HepG2 (cell line): ENCODE results near the gene AGAP3. TPM values are rescaled to one million over a fixed set of nuclear protein-coding genes. Genes with fewer than 3 reads are reported as not detected.

Experiments
- ATAC-seq: fragments of 200-7000 bp; cut with Tn5 transposase; 3 replicates; pipeline ENCODE4 v1.9.1; 2020; ENCODE audit warnings: mild to moderate bottlenecking, moderate library complexity
- BruUV-seq: library from RNA; stranded (reverse); fragments of 400-500 nt; replicated peaks from 2 replicates; lab custom pipeline; 2021; lab: Mats Ljungman, UMichigan
- CTCF ChIA-PET: fragments of 300-600 bp; formaldehyde crosslinking; extraction: SDS; loops from one replicate; lab custom pipeline; 2021; ENCODE audit warnings: low total read pairs, inconsistent platforms, low intra/inter-chr PET ratio; lab: Yijun Ruan, JAX
- POLR2A ChIA-PET: fragments of 350-600 bp; sonication (Branson Sonifier 250); formaldehyde crosslinking; loops from one replicate; lab custom pipeline; 2020; ENCODE audit warnings: antibody characterized with exemption, inconsistent platforms; lab: Yijun Ruan, JAX
- DNase-seq: peaks from one replicate; pipeline ENCODE4 v3.0.0-alpha.2; 2015; ENCODE audit warnings: low spot score
- FAIRE-seq: peaks from 3 replicates; lab custom pipeline; 2011; peaks lifted over from hg19 to GRCh38; lab: Jason Lieb, UNC
- H2AFZ ChIP-seq: one replicate; pipeline ENCODE4 v1.6.1; 2011; ENCODE audit warnings: low read length, inconsistent platforms
- H3K27ac ChIP-seq: fragments of 300-600 bp; 3 replicates; pipeline ENCODE4 v1.8.0; 2011; ENCODE audit warnings: mixed run types, mild to moderate bottlenecking, mixed read lengths, low read length, inconsistent platforms; ENCODE audit not compliant: insufficient read depth; ENCODE audit errors: extremely low read length
- H3K27me3 ChIP-seq, 2 experiments: fragments of 200-600 bp in 1 of 2; 2 replicates in 1 of 2; 3 replicates in 1 of 2; pipeline versions ENCODE4 v1.6.0 to v1.8.0; 2011; ENCODE audit warnings: low read length in 2 of 2, mild to moderate bottlenecking in 2 of 2, moderate library complexity in 2 of 2, inconsistent platforms in 1 of 2; ENCODE audit not compliant: insufficient read depth in 2 of 2, control insufficient read depth in 1 of 2
- H3K36me3 ChIP-seq, 2 experiments: fragments of 200-600 bp in 1 of 2; replicated peaks in 1 of 2; 2 replicates in 1 of 2; 3 replicates in 1 of 2; pipeline versions ENCODE4 v1.5.1 to v1.8.0; 2011; ENCODE audit warnings: low read length in 2 of 2, inconsistent platforms in 1 of 2; ENCODE audit not compliant: insufficient read depth in 2 of 2, control insufficient read depth in 1 of 2
- H3K4me1 ChIP-seq: 2 replicates; pipeline ENCODE4 v1.5.1; 2012; ENCODE audit warnings: low read length, inconsistent platforms; ENCODE audit not compliant: insufficient read depth
- H3K4me2 ChIP-seq: 2 replicates; pipeline ENCODE4 v1.6.0; 2011; ENCODE audit warnings: low read depth, low read length, inconsistent platforms
- H3K4me3 ChIP-seq, 3 experiments: fragments of 200-600 bp in 1 of 3; sonication (generic), shearing (Covaris generic) in 1 of 3; replicated peaks in 1 of 3; 2 replicates each; pipeline ENCODE4 v1.5.1; 2011 to 2016; ENCODE audit warnings: low read length in 3 of 3, inconsistent platforms in 2 of 3, low read depth in 2 of 3, mild to moderate bottlenecking in 2 of 3, control low read depth in 1 of 3, mixed read lengths in 1 of 3; ENCODE audit not compliant: insufficient read depth in 1 of 3
- H3K79me2 ChIP-seq: one replicate; pipeline ENCODE4 v1.6.1; 2011; ENCODE audit warnings: low read length, inconsistent platforms; ENCODE audit not compliant: insufficient read depth
- H3K9ac ChIP-seq: 2 replicates; pipeline ENCODE4 v1.6.0; 2011; ENCODE audit warnings: mild to moderate bottlenecking, low read depth, low read length, inconsistent platforms; ENCODE audit not compliant: insufficient read depth
- H3K9me3 ChIP-seq: 2 replicates; pipeline ENCODE4 v1.5.1; 2012; ENCODE audit warnings: mild to moderate bottlenecking, low read length
- H4K20me1 ChIP-seq: 2 replicates; pipeline ENCODE4 v1.6.0; 2011; ENCODE audit warnings: inconsistent platforms, mild to moderate bottlenecking, low read length, moderate library complexity; ENCODE audit not compliant: insufficient read depth
- ELF3 ChIP-seq: IDR thresholded peaks from 2 replicates; pipeline ENCODE4 v1.6.1; 2016; ENCODE audit warnings: missing genetic modification reagents, missing compliant biosample characterization
- HOXA3 ChIP-seq: sonication (generic); formaldehyde crosslinking; IDR thresholded peaks from 2 replicates; pipeline ENCODE4 v1.5.0; 2020; ENCODE audit warnings: missing genetic modification reagents
- NR0B2 ChIP-seq: sonication (generic); formaldehyde crosslinking; IDR thresholded peaks from 2 replicates; pipeline ENCODE4 v1.4.0; 2020; ENCODE audit warnings: mild to moderate bottlenecking, missing genetic modification reagents
- PRMT3 ChIP-seq: sonication (generic); formaldehyde crosslinking; IDR thresholded peaks from 2 replicates; pipeline ENCODE4 v1.8.1; 2022; ENCODE audit warnings: low read depth, mild to moderate bottlenecking, moderate library complexity, missing genetic modification reagents, borderline replicate concordance
- RFX1 ChIP-seq: fragments of 450-650 bp; IDR thresholded peaks from 2 replicates; pipeline ENCODE4 v1.6.1; 2017
- SALL2 ChIP-seq: sonication (generic); formaldehyde crosslinking; IDR thresholded peaks from 2 replicates; pipeline ENCODE4 v1.8.1; 2023; ENCODE audit warnings: mild to moderate bottlenecking, missing genetic modification reagents, inconsistent platforms
- SP140L ChIP-seq: sonication (generic); formaldehyde crosslinking; IDR thresholded peaks from 2 replicates; pipeline ENCODE4 v1.4.0; 2020; ENCODE audit warnings: missing genetic modification reagents, borderline replicate concordance
- TEF ChIP-seq: sonication (generic); formaldehyde crosslinking; IDR thresholded peaks from 2 replicates; pipeline ENCODE4 v1.5.0; 2020; ENCODE audit warnings: missing genetic modification reagents
- ZKSCAN8 ChIP-seq: IDR thresholded peaks from 2 replicates; pipeline ENCODE4 v1.6.1; 2016; ENCODE audit warnings: borderline replicate concordance, missing genetic modification reagents, missing compliant biosample characterization
- ZNF761 ChIP-seq: sonication (generic); formaldehyde crosslinking; conservative IDR thresholded peaks from 2 replicates; pipeline ENCODE4 v1.4.0; 2020; ENCODE audit warnings: mild to moderate bottlenecking, missing genetic modification reagents
- ZNF766 ChIP-seq: sonication (generic); formaldehyde crosslinking; IDR thresholded peaks from 2 replicates; pipeline ENCODE4 v1.5.0; 2020; ENCODE audit warnings: missing genetic modification reagents, borderline replicate concordance
- WGBS: methylation state at CpG from one replicate; pipeline ENCODE4 v1.1.6; 2017; ENCODE audit warnings: low lambda C conversion rate; 5-methylcytosine and 5-hydroxymethylcytosine counted together
- in situ Hi-C: cut with HindIII; loops from 2 replicates; pipeline ENCODE4 v1.10.0; 2017; ENCODE audit warnings: low pct_unique_long_range_greater_than_20kb; ENCODE audit not compliant: extremely low pct_ligation_motif_present
- intact Hi-C: fragments of 100-400 bp; cut with micrococcal nuclease; formaldehyde crosslinking; loops from one replicate; pipeline ENCODE4 v1.10.0; 2022; ENCODE audit not compliant: unreplicated experiment
- polyA plus RNA-seq, 8 experiments: library from polyadenylated mRNA; depleted of rRNA in 3 of 8; stranded (reverse) in 7 of 8; unstranded in 1 of 8; fragments of >200 nt; fragmentation: Illumina TruSeq in 4 of 8; extraction: Trizol in 4 of 8; gene quantifications; 2 replicates each; pipeline versions ENCODE4 v1.2.1 to v1.2.3, GENCODE V29; 2011 to 2016; ENCODE audit warnings: low read depth in 4 of 8, missing spikeins in 1 of 8, mixed read lengths in 1 of 8; ENCODE audit not compliant: insufficient read depth in 1 of 8
- total RNA-seq, 5 experiments: library from RNA; depleted of rRNA; stranded (reverse); fragments of >200 nt; fragmentation: Illumina TruSeq; extraction: Trizol; gene quantifications; 2 replicates each; pipeline ENCODE4 v1.2.3, GENCODE V29; 2016; ENCODE audit warnings: low read depth in 1 of 5
- TF ChIP-seq, protein P1 (sequence below): sonication (generic); formaldehyde crosslinking; IDR thresholded peaks from 2 replicates; pipeline ENCODE4 v1.8.0; 2022; ENCODE audit warnings: mild to moderate bottlenecking, missing genetic modification reagents, moderate library complexity
- TF ChIP-seq, protein P2 (sequence below): sonication (generic); formaldehyde crosslinking; IDR thresholded peaks from 2 replicates; pipeline ENCODE4 v1.4.0; 2020; ENCODE audit warnings: mild to moderate bottlenecking, missing genetic modification reagents, borderline replicate concordance
- TF ChIP-seq, protein P3 (sequence below): sonication (generic); formaldehyde crosslinking; IDR thresholded peaks from 2 replicates; pipeline ENCODE4 v1.9.0; 2021; ENCODE audit warnings: missing genetic modification reagents, mild to moderate bottlenecking, borderline replicate concordance

Gene AGAP3
- total and polyA plus RNA-seq, 2 of the 13 experiments (the other 11 are each of a cell fraction or from before 2014, with no cell fraction given) = 31.3 to 61.4 TPM

DNA sequence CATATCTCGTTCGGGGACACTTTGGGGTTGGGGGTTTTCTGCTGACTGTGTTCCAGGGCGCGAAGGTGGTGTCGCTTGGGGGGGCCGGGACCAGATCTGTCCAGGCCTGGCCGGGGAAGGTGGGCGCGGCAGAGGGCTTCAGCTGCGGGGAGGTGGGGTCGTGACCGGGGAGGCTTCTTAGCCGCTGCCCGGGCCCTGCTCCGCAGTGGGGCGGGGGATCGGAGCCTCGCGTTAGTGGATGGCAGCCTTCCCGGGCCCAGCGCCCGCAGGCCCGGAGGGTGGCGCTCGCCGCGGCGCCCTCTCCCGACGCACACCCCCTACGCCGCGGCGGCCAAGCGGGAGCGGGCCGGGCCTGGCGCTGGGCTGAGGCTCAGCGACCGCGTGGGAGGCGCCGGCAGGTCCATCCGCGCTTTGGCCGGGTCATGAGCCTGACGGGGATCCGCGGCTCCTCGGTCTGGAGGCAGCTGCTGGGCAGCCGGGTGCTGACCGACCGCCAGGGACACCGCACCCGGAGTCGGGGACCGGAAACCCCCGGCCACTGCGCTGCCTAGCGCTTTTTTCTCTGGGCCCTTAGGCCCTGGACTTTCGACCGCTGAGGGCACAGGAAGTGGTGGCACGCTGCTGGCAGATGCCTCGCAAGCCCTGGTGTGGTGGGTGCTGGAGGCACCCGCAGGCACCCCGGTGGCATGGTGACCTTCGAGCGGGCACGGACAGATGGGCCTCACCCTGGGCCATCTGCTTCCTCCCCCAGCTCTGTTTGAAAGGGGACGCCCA lies 1.2 kb downstream of the AGAP3 start:
- H2AFZ ChIP-seq = no peak overlapping the region
- 0% methylated on average over 12 of the region's 70 CpGs for WGBS
- 0 out of 2 replicates have a peak, but pooled peaks have one; percentile 78 for TF ChIP-seq PRMT3 (CRISPR knock-in tag)
- no peak for TF ChIP-seq SP140L
- TF ChIP-seq TEF = no peak
- no peak for TF ChIP-seq RFX1
- no peak for TF ChIP-seq SALL2 (CRISPR knock-in tag)
- TF ChIP-seq NR0B2 (CRISPR knock-in tag) = no peak
- TF ChIP-seq, protein P1, sequence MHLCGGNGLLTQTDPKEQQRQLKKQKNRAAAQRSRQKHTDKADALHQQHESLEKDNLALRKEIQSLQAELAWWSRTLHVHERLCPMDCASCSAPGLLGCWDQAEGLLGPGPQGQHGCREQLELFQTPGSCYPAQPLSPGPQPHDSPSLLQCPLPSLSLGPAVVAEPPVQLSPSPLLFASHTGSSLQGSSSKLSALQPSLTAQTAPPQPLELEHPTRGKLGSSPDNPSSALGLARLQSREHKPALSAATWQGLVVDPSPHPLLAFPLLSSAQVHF (CRISPR knock-in tag) = no peak
- peak; percentile 40; the same call in 1 of the 2 replicates for TF ChIP-seq ELF3 (CRISPR knock-in tag)
- TF ChIP-seq ZKSCAN8 (CRISPR knock-in tag) = no peak
- 0 out of 2 replicates have a peak, but pooled peaks have one; percentile 54 for TF ChIP-seq ZNF761 (CRISPR knock-in tag)
- no peak; the same call in none of the 2 replicates for TF ChIP-seq HOXA3
- 0 out of 2 replicates have a peak, but pooled peaks have one; percentile 31 for TF ChIP-seq ZNF766 (CRISPR knock-in tag)
- TF ChIP-seq, protein P2, sequence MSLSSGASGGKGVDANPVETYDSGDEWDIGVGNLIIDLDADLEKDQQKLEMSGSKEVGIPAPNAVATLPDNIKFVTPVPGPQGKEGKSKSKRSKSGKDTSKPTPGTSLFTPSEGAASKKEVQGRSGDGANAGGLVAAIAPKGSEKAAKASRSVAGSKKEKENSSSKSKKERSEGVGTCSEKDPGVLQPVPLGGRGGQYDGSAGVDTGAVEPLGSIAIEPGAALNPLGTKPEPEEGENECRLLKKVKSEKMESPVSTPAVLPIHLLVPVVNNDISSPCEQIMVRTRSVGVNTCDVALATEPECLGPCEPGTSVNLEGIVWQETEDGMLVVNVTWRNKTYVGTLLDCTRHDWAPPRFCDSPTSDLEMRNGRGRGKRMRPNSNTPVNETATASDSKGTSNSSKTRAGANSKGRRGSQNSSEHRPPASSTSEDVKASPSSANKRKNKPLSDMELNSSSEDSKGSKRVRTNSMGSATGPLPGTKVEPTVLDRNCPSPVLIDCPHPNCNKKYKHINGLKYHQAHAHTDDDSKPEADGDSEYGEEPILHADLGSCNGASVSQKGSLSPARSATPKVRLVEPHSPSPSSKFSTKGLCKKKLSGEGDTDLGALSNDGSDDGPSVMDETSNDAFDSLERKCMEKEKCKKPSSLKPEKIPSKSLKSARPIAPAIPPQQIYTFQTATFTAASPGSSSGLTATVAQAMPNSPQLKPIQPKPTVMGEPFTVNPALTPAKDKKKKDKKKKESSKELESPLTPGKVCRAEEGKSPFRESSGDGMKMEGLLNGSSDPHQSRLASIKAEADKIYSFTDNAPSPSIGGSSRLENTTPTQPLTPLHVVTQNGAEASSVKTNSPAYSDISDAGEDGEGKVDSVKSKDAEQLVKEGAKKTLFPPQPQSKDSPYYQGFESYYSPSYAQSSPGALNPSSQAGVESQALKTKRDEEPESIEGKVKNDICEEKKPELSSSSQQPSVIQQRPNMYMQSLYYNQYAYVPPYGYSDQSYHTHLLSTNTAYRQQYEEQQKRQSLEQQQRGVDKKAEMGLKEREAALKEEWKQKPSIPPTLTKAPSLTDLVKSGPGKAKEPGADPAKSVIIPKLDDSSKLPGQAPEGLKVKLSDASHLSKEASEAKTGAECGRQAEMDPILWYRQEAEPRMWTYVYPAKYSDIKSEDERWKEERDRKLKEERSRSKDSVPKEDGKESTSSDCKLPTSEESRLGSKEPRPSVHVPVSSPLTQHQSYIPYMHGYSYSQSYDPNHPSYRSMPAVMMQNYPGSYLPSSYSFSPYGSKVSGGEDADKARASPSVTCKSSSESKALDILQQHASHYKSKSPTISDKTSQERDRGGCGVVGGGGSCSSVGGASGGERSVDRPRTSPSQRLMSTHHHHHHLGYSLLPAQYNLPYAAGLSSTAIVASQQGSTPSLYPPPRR (CRISPR knock-in tag) = no peak
- TF ChIP-seq, protein P3, sequence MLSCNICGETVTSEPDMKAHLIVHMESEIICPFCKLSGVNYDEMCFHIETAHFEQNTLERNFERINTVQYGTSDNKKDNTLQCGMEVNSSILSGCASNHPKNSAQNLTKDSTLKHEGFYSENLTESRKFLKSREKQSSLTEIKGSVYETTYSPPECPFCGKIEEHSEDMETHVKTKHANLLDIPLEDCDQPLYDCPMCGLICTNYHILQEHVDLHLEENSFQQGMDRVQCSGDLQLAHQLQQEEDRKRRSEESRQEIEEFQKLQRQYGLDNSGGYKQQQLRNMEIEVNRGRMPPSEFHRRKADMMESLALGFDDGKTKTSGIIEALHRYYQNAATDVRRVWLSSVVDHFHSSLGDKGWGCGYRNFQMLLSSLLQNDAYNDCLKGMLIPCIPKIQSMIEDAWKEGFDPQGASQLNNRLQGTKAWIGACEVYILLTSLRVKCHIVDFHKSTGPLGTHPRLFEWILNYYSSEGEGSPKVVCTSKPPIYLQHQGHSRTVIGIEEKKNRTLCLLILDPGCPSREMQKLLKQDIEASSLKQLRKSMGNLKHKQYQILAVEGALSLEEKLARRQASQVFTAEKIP = no peak

More for the DNA sequence above, 1.2 kb downstream of the AGAP3 start:
- peak; percentile 45 for ATAC-seq
- H3K9ac ChIP-seq = peak overlapping the region; percentile 88
- H3K27ac ChIP-seq = peak overlapping the region; percentile 70
- peaks cover 39% of the 10 kb centered on the region for H4K20me1 ChIP-seq
- no peaks in the 10 kb centered on the region; a peak in 1 of 5 replicates for H3K27me3 ChIP-seq
- peak; percentile 35 for DNase-seq
- no TSS peak for BruUV-seq
- H3K79me2 ChIP-seq = peaks cover 59% of the 10 kb centered on the region
- in situ Hi-C loops (no loop called here), intact Hi-C loops (loop anchor here (2.0 to 10.0 kb wide), 2 partner anchors 29 to 157 kb away; partner anchors contain the start of genes SLC4A2 and SMARCD3)
- no peak for FAIRE-seq
- H3K36me3 ChIP-seq = peaks cover 4 to 13% of the 10 kb centered on the region in 2 experiments; a peak in 4 of 5 replicates
- peak overlapping the region; percentile 93 to 98 (median 95) for H3K4me3 ChIP-seq
- peaks cover 66% of the 10 kb centered on the region for H3K4me1 ChIP-seq
- no peaks in the 10 kb centered on the region for H3K9me3 ChIP-seq
- H3K4me2 ChIP-seq = peak overlapping the region; percentile 97
- POLR2A ChIA-PET = interaction anchor here (0.6 to 6.7 kb wide), 7 partner anchors 10 to 680 kb away, joined by 3 to 82 read pairs (median 4); partner anchors contain the start of gene ABCB8
- CTCF ChIA-PET = interaction anchor here (2.2 kb wide), 1 partner anchor 24 kb away, joined by 6 read pairs; no protein-coding TSS in a partner anchor
